NCI-H526 treated with DMSO at 0.1 percent for 48 hours (cell line): ENCODE measurements around the gene SAP25.

Source experiments
- DNase-seq: peaks from one replicate; lab custom pipeline; 2025; lab: John Stamatoyannopoulos, UW

The SAP25 gene

GRCh38 chr7:100595188-100595587, 21.5 kb upstream of the SAP25 start:
- no peak for DNase-seq

GRCh38 chr7:100591596-100591995, 17.9 kb upstream of the SAP25 start:
- no peak for DNase-seq

- no peak for DNase-seq
Measured at GRCh38 chr7:100590077-100590737, 16.5 kb upstream of the SAP25 start.

- no peak for DNase-seq
Measured at GRCh38 chr7:100589341-100589947, 15.7 kb upstream of the SAP25 start.

- no peak for DNase-seq
Measured at GRCh38 chr7:100588438-100588837, 14.7 kb upstream of the SAP25 start.

- peak; percentile 99 for DNase-seq
Measured at GRCh38 chr7:100586266-100587025, 12.7 kb upstream of the SAP25 start, which contains the start of gene FBXO24. FBXO24 (plus strand) TSS chr7:100586328; CDS start chr7:100586626, 298 bp downstream.

- DNase-seq: peak; percentile 83
Measured at GRCh38 chr7:100585511-100586265, 12.0 kb upstream of the SAP25 start, which contains the start of gene LRCH4. LRCH4 (minus strand) TSS chr7:100586129; CDS start chr7:100586100, 29 bp downstream.

GRCh38 chr7:100584683-100585510, 11.2 kb upstream of the SAP25 start:
- no peak for DNase-seq

- no peak for DNase-seq
Measured at GRCh38 chr7:100584054-100584682, 10.5 kb upstream of the SAP25 start.

GRCh38 chr7:100583132-100584053, 9.7 kb upstream of the SAP25 start:
- DNase-seq: no peak

GRCh38 chr7:100582650-100583049, 8.9 kb upstream of the SAP25 start:
- DNase-seq: no peak

GRCh38 chr7:100582041-100582579, 8.4 kb upstream of the SAP25 start:
- no peak for DNase-seq

- no peak for DNase-seq
Measured at GRCh38 chr7:100580466-100581283, 7.0 kb upstream of the SAP25 start.

- no peak for DNase-seq
Measured at GRCh38 chr7:100578246-100579183, 4.8 kb upstream of the SAP25 start.

- DNase-seq: no peak
Measured at GRCh38 chr7:100577507-100577906, 3.8 kb upstream of the SAP25 start.

- no peak for DNase-seq
Measured at GRCh38 chr7:100577103-100577502, 3.4 kb upstream of the SAP25 start.

GRCh38 chr7:100576384-100576993, 2.8 kb upstream of the SAP25 start:
- no peak for DNase-seq
